HG03095 (cell line): Measurements from ENCODE around the gene BOC.

ENCODE experiments used
- ATAC-seq: cut with Tn5 transposase; IDR thresholded peaks from one replicate; pipeline ENCODE4 v1.9.1; 2021; ENCODE audit warnings: moderate library complexity; ENCODE audit not compliant: unreplicated experiment

Gene BOC

GRCh38 chr3:113247068-113247467 is 35.7 kb downstream of the BOC start:
- no peak for ATAC-seq

GRCh38 chr3:113247675-113248458 is 36.5 kb downstream of the BOC start:
- ATAC-seq = no peak

- no peak for ATAC-seq
Observed at GRCh38 chr3:113249111-113249510, 37.8 kb downstream of the BOC start.

GRCh38 chr3:113249601-113250000 is 38.2 kb downstream of the BOC start:
- no peak for ATAC-seq

- no peak for ATAC-seq
Observed at GRCh38 chr3:113250566-113250965, 39.2 kb downstream of the BOC start.

- ATAC-seq = no peak
Observed at GRCh38 chr3:113251817-113252216, 40.5 kb downstream of the BOC start.

GRCh38 chr3:113252553-113252952 is 41.2 kb downstream of the BOC start:
- no peak for ATAC-seq

GRCh38 chr3:113253702-113254101 is 42.3 kb downstream of the BOC start:
- ATAC-seq = no peak

GRCh38 chr3:113254171-113254947 is 43.0 kb downstream of the BOC start:
- ATAC-seq = no peak

GRCh38 chr3:113255100-113255853 is 43.9 kb downstream of the BOC start:
- ATAC-seq = no peak

GRCh38 chr3:113255854-113256615 is 44.7 kb downstream of the BOC start:
- ATAC-seq = no peak

- no peak for ATAC-seq
Observed at GRCh38 chr3:113258361-113258760, 47.0 kb downstream of the BOC start.

- ATAC-seq = no peak
Observed at GRCh38 chr3:113259196-113259595, 47.8 kb downstream of the BOC start.

- no peak for ATAC-seq
Observed at GRCh38 chr3:113261063-113261625, 49.8 kb downstream of the BOC start.

GRCh38 chr3:113261626-113262303 is 50.4 kb downstream of the BOC start:
- ATAC-seq = no peak

GRCh38 chr3:113262304-113262665 is 50.9 kb downstream of the BOC start:
- ATAC-seq = no peak

GRCh38 chr3:113263020-113263419 is 51.7 kb downstream of the BOC start:
- no peak for ATAC-seq

GRCh38 chr3:113263778-113264177 is 52.4 kb downstream of the BOC start:
- no peak for ATAC-seq

- ATAC-seq = no peak
Observed at GRCh38 chr3:113264283-113265131, 53.1 kb downstream of the BOC start.
